ENCODE measurements around the gene C1orf159. TPM values are rescaled to one million over a fixed set of nuclear protein-coding genes. Genes with fewer than 3 reads are reported as not detected.

Gene C1orf159
- total and polyA plus RNA-seq, 2 experiments from 2014 or later: 7.1 to 25.1 TPM

- WGBS (ENCODE audit: low lambda C conversion rate, missing lambda C conversion rate): 98% methylated on average over 21 of the region's 21 CpGs
Observed at GRCh38 chr1:1151306-1151705, 35.4 kb upstream of the C1orf159 start.

GRCh38 chr1:1150100-1150499 is 34.2 kb upstream of the C1orf159 start:
- peak overlapping the region; percentile 37 for H3K27ac ChIP-seq
- H3K27me3 ChIP-seq: no peaks in the 10 kb centered on the region
- peak; percentile 73 for DNase-seq (ENCODE audit: low spot score)
- WGBS (ENCODE audit: low lambda C conversion rate, missing lambda C conversion rate): 71% methylated on average over 11 of the region's 12 CpGs
- no peak overlapping the region for H2AFZ ChIP-seq
- no peaks in the 10 kb centered on the region for H4K20me1 ChIP-seq (ENCODE audit: insufficient read depth, poor library complexity, severe bottlenecking)
- no peaks in the 10 kb centered on the region for H3K79me2 ChIP-seq
- TF ChIP-seq, protein P1, sequence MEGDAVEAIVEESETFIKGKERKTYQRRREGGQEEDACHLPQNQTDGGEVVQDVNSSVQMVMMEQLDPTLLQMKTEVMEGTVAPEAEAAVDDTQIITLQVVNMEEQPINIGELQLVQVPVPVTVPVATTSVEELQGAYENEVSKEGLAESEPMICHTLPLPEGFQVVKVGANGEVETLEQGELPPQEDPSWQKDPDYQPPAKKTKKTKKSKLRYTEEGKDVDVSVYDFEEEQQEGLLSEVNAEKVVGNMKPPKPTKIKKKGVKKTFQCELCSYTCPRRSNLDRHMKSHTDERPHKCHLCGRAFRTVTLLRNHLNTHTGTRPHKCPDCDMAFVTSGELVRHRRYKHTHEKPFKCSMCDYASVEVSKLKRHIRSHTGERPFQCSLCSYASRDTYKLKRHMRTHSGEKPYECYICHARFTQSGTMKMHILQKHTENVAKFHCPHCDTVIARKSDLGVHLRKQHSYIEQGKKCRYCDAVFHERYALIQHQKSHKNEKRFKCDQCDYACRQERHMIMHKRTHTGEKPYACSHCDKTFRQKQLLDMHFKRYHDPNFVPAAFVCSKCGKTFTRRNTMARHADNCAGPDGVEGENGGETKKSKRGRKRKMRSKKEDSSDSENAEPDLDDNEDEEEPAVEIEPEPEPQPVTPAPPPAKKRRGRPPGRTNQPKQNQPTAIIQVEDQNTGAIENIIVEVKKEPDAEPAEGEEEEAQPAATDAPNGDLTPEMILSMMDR (IDR thresholded peaks at IDR 0.05; ENCODE audit: poor library complexity): no peak
- TF ChIP-seq EZH2 (IDR thresholded peaks at IDR 0.05; ENCODE audit: borderline replicate concordance) (no peak), EZH2phosphoT487 (IDR thresholded peaks at IDR 0.05; ENCODE audit: low read depth, severe bottlenecking, unreplicated experiment) (no peak)
- H3K4me1 ChIP-seq (ENCODE audit: insufficient read depth): peaks cover 8% of the 10 kb centered on the region
- H3K4me2 ChIP-seq: no peak overlapping the region
- H3K9me2 ChIP-seq (replicated peaks; ENCODE audit: insufficient read depth): no peaks in the 10 kb centered on the region
- no peaks in the 10 kb centered on the region for H3K36me3 ChIP-seq (replicated peaks; ENCODE audit: insufficient read depth, low read depth)
- no peaks in the 10 kb centered on the region for H3K9me3 ChIP-seq (ENCODE audit: low read depth)
- no peak overlapping the region for H3K4me3 ChIP-seq

More at GRCh38 chr1:1151306-1151705, 35.4 kb upstream of the C1orf159 start:
- Histone ChIP-seq H3K4me1 (ENCODE audit: insufficient read depth) (peaks cover 8% of the 10 kb centered on the region), H3K79me2 (no peaks in the 10 kb centered on the region), H3K4me2 (no peak overlapping the region), H4K20me1 (ENCODE audit: insufficient read depth, poor library complexity, severe bottlenecking) (no peaks in the 10 kb centered on the region), H2AFZ (no peak overlapping the region), H3K4me3 (no peak overlapping the region), H3K9me2 (replicated peaks; ENCODE audit: insufficient read depth) (no peaks in the 10 kb centered on the region), H3K9me3 (ENCODE audit: low read depth) (no peaks in the 10 kb centered on the region), H3K36me3 (replicated peaks; ENCODE audit: insufficient read depth, low read depth) (no peaks in the 10 kb centered on the region), H3K27ac (no peak overlapping the region), H3K27me3 (no peaks in the 10 kb centered on the region)
- TF ChIP-seq EZH2phosphoT487 (IDR thresholded peaks at IDR 0.05; ENCODE audit: low read depth, severe bottlenecking, unreplicated experiment) (no peak), EZH2 (IDR thresholded peaks at IDR 0.05; ENCODE audit: borderline replicate concordance) (no peak)
- TF ChIP-seq, protein P1 (IDR thresholded peaks at IDR 0.05; ENCODE audit: poor library complexity): no peak
- no peak for DNase-seq (ENCODE audit: low spot score)

GRCh38 chr1:1149416-1149815 is 33.5 kb upstream of the C1orf159 start:
- 90% methylated on average over 3 of the region's 15 CpGs for WGBS (ENCODE audit: low lambda C conversion rate, missing lambda C conversion rate)
- no peaks in the 10 kb centered on the region for H3K9me3 ChIP-seq (ENCODE audit: low read depth)
- H3K9me2 ChIP-seq (replicated peaks; ENCODE audit: insufficient read depth): no peaks in the 10 kb centered on the region
- no peaks in the 10 kb centered on the region for H3K27me3 ChIP-seq
- H3K27ac ChIP-seq: no peak overlapping the region
- DNase-seq (ENCODE audit: low spot score): no peak
- H3K4me3 ChIP-seq: no peak overlapping the region
- no peaks in the 10 kb centered on the region for H3K79me2 ChIP-seq
- H3K4me1 ChIP-seq (ENCODE audit: insufficient read depth): peaks cover 13% of the 10 kb centered on the region
- H4K20me1 ChIP-seq (ENCODE audit: insufficient read depth, poor library complexity, severe bottlenecking): no peaks in the 10 kb centered on the region
- no peak overlapping the region for H3K4me2 ChIP-seq
- H2AFZ ChIP-seq: no peak overlapping the region
- no peaks in the 10 kb centered on the region for H3K36me3 ChIP-seq (replicated peaks; ENCODE audit: insufficient read depth, low read depth)
- TF ChIP-seq EZH2phosphoT487 (IDR thresholded peaks at IDR 0.05; ENCODE audit: low read depth, severe bottlenecking, unreplicated experiment) (no peak), EZH2 (IDR thresholded peaks at IDR 0.05; ENCODE audit: borderline replicate concordance) (no peak)
- TF ChIP-seq, protein P1 (IDR thresholded peaks at IDR 0.05; ENCODE audit: poor library complexity): no peak

GRCh38 chr1:1148569-1148968 is 32.7 kb upstream of the C1orf159 start:
- Histone ChIP-seq H3K9me3 (ENCODE audit: low read depth) (no peaks in the 10 kb centered on the region), H4K20me1 (ENCODE audit: insufficient read depth, poor library complexity, severe bottlenecking) (no peaks in the 10 kb centered on the region), H3K9me2 (replicated peaks; ENCODE audit: insufficient read depth) (no peaks in the 10 kb centered on the region), H2AFZ (no peak overlapping the region), H3K4me1 (ENCODE audit: insufficient read depth) (peaks cover 15% of the 10 kb centered on the region), H3K27ac (no peak overlapping the region), H3K36me3 (replicated peaks; ENCODE audit: insufficient read depth, low read depth) (no peaks in the 10 kb centered on the region), H3K4me3 (no peak overlapping the region), H3K79me2 (no peaks in the 10 kb centered on the region), H3K27me3 (no peaks in the 10 kb centered on the region), H3K4me2 (no peak overlapping the region)
- no peak for TF ChIP-seq EZH2 (IDR thresholded peaks at IDR 0.05; ENCODE audit: borderline replicate concordance)
- TF ChIP-seq, protein P1 (IDR thresholded peaks at IDR 0.05; ENCODE audit: poor library complexity): no peak
- TF ChIP-seq EZH2phosphoT487 (IDR thresholded peaks at IDR 0.05; ENCODE audit: low read depth, severe bottlenecking, unreplicated experiment): no peak
- WGBS (ENCODE audit: low lambda C conversion rate, missing lambda C conversion rate): 84% methylated on average over 24 of the region's 24 CpGs
- DNase-seq (ENCODE audit: low spot score): no peak
